ENCODE results near the gene PARP9.
"Not testable (repeated sequence)": the region's sequence is repeated elsewhere in the genome, so short reads cannot be mapped to it uniquely, and the experiment has no call there.

The PARP9 gene

DNA sequence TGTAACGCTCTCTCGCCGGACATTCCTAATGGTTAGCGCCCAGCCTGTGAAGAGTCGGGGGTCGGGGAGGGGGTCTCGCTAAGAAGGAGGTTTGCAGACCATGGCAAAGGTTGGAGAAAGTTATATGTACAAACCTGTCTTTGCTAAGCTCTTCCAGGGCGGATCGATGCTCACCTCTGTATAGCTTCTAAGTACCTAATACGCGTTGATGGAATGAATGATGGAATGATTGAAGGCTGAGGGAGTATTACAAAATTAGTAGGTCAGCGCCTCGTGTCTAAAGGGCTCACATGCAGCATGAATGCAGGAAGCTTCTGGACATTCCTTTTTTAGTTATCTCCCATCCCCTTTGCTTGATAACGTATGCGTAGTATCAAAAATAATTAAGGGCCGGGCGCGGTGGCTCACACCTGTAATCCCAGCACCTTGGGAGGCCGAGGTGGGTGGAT, 49.1 kb downstream of the PARP9 start:
- Histone ChIP-seq H3K4me1 (peaks cover 15% of the 10 kb centered on the region), H3K4me3 (ENCODE audit: low read depth, low read length) (peak overlapping the region; percentile 70), H3K27me3 (no peaks in the 10 kb centered on the region), H3K36me3 (no peaks in the 10 kb centered on the region), H3K9me3 (no peaks in the 10 kb centered on the region)
- no peak for DNase-seq
- TF ChIP-seq, protein P1, sequence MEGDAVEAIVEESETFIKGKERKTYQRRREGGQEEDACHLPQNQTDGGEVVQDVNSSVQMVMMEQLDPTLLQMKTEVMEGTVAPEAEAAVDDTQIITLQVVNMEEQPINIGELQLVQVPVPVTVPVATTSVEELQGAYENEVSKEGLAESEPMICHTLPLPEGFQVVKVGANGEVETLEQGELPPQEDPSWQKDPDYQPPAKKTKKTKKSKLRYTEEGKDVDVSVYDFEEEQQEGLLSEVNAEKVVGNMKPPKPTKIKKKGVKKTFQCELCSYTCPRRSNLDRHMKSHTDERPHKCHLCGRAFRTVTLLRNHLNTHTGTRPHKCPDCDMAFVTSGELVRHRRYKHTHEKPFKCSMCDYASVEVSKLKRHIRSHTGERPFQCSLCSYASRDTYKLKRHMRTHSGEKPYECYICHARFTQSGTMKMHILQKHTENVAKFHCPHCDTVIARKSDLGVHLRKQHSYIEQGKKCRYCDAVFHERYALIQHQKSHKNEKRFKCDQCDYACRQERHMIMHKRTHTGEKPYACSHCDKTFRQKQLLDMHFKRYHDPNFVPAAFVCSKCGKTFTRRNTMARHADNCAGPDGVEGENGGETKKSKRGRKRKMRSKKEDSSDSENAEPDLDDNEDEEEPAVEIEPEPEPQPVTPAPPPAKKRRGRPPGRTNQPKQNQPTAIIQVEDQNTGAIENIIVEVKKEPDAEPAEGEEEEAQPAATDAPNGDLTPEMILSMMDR (IDR thresholded peaks at IDR 0.05; ENCODE audit: low read depth, low read length) = no peak

DNA sequence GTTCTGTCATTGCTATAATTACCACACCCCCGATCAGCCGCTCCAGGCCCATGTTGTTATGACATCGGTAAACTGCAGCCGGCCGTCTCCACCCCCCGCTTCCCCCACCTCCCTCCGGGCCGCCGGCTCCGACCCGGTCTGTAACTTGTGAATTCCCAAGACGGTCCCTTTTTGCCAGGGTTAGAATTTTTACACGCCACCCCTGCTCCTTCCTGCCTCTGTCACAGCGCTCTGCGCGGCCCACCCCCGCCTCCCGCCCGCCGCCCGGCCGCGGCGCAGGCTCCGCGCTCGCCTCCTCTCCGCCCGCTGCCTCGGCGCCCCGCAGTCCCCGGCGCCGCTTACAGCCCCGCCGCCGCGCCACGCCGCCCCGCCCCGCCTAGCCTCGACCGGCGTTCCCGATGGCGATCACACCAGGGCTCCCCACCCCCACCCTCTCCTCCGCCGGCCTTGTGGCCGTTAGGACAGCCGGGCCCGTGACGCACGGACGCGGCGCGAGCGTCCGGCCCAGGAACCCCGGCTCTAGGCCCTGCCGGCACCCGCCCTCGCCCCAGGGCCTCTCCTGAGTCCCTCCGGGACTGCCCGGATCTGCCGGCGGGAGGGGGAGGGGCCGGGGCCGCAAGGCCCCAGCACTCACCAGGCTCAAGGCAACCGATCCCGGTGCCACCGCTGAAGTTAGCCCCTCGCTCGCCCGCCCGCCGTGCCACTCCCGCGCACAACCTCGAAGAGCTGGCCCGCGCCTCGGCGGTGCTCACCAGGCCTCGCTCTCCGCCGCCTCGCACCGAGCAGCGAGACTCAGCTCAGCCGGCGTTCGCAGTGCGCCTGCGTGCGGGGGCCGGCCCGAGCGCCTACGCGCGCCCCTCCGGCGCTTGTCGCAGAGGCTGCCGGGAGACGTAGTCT, 49.7 kb downstream of the PARP9 start, which contains the start of gene KPNA1:
TSS of gene KPNA1 (minus strand) at position 817 of the 897 bp plus-strand sequence. CDS start 18,374 bp downstream, outside the sequence.
- H3K9me3 ChIP-seq = no peaks in the 10 kb centered on the region
- TF ChIP-seq, protein P1 (IDR thresholded peaks at IDR 0.05; ENCODE audit: low read depth, low read length) = no peak
- no peaks in the 10 kb centered on the region for H3K27me3 ChIP-seq
- H3K4me1 ChIP-seq = peaks cover 15% of the 10 kb centered on the region
- H3K4me3 ChIP-seq (ENCODE audit: low read depth, low read length) = peak within 1 kb of the TSS; percentile 70
- no peaks in the 10 kb centered on the region for H3K36me3 ChIP-seq
- DNase-seq = peak; percentile 93

DNA sequence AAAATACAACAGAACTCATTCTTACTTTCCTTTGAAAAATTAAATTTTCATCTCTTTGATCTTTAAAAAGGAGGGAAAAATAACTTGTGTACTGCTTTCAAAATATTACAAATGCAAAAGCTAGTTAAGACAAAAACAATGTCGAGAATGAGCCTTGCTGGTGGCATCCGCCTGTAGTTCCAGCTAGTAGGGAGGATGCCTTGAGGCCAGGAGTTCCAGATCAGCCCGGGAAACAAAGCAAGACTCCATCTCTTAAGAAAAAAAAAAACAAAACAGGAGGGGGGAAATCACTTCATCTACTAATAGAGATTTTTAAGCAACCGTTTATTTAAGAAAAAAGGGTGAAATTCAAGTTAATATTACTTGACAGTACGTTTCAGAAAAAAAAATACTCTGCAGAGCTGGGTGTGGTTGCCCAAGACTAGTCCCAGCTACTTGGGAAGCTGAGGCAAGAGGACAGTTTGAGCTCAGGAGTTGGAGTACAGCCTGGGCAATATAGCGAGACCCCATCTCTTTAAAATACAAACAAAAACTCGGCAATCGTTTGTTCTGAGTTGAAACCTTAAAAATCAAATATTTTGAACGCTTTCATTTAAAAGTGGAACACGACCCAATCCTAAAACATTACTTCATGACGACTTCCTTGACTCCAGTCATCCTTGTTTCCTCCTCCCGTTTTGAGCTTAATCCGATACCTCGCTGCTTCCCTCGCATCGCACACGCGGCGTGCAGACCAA, 50.5 kb downstream of the PARP9 start:
- no peak for DNase-seq
- no peaks in the 10 kb centered on the region for H3K9me3 ChIP-seq
- H3K4me3 ChIP-seq (ENCODE audit: low read depth, low read length) = peak overlapping the region; percentile 70
- H3K27me3 ChIP-seq = no peaks in the 10 kb centered on the region
- H3K36me3 ChIP-seq = no peaks in the 10 kb centered on the region
- peaks cover 15% of the 10 kb centered on the region for H3K4me1 ChIP-seq
- TF ChIP-seq, protein P1 (IDR thresholded peaks at IDR 0.05; ENCODE audit: low read depth, low read length) = no peak

DNA sequence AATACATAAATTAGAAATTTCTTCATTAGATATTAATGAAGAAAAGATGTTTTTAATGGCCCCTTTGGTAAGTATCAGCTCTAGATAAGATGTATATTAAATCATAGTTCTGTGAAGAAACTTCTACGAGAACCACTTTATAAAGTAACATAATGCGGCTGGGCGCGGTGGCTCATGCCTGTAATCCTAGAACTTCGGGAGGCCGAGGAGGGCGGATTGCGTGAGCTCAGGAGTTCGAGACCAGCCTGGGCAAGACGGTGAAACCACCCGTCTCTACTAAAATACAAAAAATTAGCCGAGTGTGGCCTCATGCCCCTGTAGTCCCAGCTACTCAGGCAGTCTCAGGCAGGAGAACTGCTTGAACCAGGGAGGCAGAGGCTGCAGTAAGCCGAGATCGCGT, 51.8 kb downstream of the PARP9 start:
- Histone ChIP-seq H3K36me3 (no peaks in the 10 kb centered on the region), H3K4me3 (ENCODE audit: low read depth, low read length) (no peak overlapping the region; the same call in 1 of the 2 replicates), H3K9me3 (no peaks in the 10 kb centered on the region), H3K27me3 (no peaks in the 10 kb centered on the region), H3K4me1 (peaks cover 15% of the 10 kb centered on the region)
- no peak for DNase-seq
- TF ChIP-seq, protein P1 (IDR thresholded peaks at IDR 0.05; ENCODE audit: low read depth, low read length) = no peak

DNA sequence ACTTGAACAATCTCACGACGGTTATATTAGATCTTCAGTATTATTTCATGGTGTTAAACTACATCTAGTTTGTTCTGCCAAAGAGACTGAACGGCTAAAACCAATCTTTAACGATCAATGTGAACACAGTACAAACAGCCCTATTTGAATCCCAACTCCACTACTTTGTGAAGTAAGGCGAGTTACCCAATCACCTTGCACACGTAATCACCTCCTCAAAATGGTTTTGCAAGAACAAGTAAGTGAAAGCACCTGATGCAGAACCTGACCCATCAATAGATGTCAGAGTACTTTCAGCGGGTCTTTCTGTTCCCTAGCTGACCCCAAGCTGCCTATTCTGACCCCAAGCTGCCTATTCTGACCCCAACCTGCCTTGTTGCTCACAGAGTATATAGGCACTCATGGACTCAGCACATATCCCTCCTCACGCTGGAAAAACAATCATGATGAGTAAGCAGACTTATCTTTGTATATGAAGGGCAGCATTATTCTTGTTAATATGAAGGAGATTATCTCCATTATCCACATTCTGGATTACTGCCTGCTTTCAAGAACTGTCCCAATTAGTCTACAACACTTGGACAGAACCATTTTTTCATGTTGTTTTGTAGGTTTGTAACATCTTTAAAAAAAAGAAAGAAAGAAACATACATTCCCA, 53.1 kb downstream of the PARP9 start:
- Histone ChIP-seq H3K36me3 (no peaks in the 10 kb centered on the region), H3K27me3 (no peaks in the 10 kb centered on the region), H3K4me1 (peaks cover 15% of the 10 kb centered on the region), H3K4me3 (ENCODE audit: low read depth, low read length) (no peak overlapping the region), H3K9me3 (no peaks in the 10 kb centered on the region)
- TF ChIP-seq, protein P1 (IDR thresholded peaks at IDR 0.05; ENCODE audit: low read depth, low read length) = no peak
- DNase-seq = no peak

DNA sequence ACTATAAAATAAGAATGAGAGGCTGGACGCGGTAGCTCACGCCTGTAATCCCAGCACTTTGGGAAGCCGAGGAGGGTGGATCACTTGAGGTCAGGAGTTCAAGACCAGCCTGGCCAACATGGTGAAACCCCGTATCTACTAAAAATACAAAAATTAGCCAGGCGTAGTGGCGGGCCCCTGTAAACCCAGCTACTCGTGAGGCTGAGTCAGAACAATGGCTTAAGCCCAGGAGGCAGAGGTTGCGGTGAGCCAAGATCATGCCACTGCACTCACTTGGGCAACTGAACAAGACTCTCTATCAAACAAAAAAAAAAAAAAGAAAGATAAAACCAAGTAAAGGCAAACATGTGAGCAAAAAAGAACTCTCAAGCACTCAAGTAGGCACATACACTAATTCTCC, 55.2 kb downstream of the PARP9 start:
- not testable (repeated sequence) for H3K36me3 ChIP-seq; DNase-seq; H3K27me3 ChIP-seq; H3K9me3 ChIP-seq; H3K4me3 ChIP-seq (ENCODE audit: low read depth, low read length)
- H3K4me1 ChIP-seq = peaks cover 18% of the 10 kb centered on the region

Data from BE2C (cell line).